HG03439 (cell line): ENCODE measurements around the gene HMG20B.
"Not testable (repeated sequence)": the region's sequence is repeated elsewhere in the genome, so short reads cannot be mapped to it uniquely, and the experiment has no call there.

Experiments
- ATAC-seq: cut with Tn5 transposase; IDR thresholded peaks from one replicate; pipeline ENCODE4 v1.9.1; 2021; ENCODE audit warnings: mild to moderate bottlenecking, moderate library complexity; ENCODE audit not compliant: unreplicated experiment

The HMG20B gene

DNA sequence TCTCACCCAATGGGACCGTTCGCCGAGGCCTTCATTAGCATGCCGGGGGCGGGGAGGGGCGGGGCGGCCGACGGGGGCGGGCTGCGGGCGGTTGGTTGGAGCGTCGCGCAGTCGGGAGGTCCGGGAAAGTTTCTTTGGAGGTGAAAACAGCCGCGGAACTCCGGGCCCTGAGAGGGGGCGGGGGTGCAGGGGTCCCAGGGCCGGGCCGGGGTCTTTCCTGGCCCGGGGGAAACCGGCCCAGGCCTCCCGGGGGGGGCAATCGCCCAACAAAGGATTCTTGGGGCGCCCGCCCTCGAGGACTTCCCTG is at the start of gene HMG20B:
TSS of gene HMG20B (plus strand) at position 90 of the 307 bp plus-strand sequence. CDS start 366 bp downstream, outside the sequence.
- ATAC-seq, result no peak

DNA sequence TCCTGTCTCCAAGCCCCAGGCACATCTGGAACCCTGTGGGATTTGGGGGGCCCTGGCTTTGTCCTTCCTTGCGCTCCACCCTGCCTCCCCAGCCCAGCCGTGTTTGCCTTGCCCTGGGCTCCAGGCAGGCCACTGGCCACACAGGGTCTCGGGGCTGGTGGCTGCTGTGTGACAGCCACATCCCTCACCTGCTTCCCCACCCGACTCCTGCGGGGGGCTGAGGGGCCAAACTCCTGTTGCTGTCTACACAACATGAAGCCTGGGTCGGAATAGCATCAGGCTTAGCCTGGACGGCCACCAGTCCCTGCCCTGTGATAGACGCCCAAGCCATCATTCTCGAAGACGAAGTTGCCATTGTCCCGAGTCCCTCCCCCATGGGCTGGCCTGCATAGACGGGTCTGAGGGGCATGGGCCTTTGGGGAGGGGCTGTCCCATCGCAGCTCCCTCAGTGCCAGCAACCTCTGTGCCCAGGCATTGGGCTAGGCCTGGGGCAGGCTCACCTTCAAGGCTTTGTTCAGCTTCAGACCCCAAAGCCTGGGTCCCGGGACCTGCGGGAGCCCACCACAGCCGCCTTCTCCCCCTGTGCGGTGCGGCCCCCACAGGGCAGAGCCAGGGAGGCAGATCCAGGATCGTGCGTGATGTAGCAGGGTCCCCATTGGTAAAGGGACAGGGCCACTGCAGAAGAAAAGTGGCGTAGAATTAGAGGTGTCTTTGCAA is 49.2 kb upstream of the HMG20B start:
- ATAC-seq, result no peak

DNA sequence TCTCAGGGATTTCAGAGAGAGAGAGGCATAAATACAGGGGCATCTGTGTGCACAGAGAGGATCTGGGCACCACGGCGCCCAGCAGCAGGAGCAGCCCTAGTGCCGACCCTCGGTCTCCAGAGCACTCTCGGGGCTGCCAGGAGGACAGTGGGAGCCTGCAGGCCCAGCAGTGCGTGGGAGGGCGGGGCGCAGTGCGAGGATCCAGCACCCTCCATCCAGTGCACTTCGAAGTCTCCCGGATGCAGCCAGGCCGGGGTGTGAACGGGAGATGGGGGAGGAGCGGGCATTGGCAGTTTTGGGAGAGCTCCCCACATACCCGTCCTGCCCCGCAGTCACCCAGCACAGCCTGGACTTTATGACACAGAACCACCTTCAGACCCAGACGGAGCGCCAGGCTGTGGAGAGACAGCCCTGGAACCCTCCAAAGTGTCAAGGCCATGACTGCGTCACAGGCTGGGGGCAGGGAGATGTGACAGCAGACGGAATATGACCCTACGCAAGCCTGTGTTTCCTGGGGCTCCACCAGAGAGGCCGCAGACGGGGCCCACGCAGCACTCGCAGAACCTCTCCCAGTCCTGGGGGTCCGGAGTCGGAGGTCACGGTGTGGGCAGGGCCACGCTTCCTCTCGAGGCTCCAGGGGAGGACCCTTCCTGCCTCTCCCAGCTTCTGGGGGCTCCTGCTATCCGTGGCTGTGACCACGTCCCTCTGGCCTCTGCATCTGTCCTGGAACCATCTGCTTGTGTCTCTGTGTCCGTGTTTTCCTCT is 48.5 kb upstream of the HMG20B start:
- no peak for ATAC-seq

DNA sequence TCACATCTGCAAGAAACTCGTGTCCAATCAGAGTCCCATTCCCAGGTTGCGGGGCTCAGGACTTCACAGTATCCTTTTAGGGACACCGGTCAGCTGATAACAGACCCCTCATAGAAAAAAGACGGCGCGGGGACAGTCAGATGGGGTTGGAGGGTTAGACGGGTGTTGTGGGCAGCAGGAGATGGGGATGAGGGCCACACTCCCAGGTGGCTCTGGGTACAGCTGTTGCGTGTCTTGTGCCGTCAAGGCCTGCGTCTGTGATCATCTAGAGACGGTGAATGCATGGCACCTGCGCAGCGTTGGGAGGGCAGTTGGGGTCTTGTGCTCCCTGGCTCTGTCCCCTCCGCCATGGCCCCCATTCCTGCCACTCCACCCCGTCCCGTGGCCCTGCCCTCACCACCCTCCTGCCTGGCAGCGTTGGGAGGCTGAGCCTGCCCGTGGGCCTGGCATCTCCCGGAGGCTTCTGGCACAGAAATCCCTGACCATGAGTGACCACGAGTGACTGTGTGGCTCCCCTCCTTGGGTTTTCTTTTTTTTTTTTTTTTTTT is 47.8 kb upstream of the HMG20B start:
- no peak for ATAC-seq

DNA sequence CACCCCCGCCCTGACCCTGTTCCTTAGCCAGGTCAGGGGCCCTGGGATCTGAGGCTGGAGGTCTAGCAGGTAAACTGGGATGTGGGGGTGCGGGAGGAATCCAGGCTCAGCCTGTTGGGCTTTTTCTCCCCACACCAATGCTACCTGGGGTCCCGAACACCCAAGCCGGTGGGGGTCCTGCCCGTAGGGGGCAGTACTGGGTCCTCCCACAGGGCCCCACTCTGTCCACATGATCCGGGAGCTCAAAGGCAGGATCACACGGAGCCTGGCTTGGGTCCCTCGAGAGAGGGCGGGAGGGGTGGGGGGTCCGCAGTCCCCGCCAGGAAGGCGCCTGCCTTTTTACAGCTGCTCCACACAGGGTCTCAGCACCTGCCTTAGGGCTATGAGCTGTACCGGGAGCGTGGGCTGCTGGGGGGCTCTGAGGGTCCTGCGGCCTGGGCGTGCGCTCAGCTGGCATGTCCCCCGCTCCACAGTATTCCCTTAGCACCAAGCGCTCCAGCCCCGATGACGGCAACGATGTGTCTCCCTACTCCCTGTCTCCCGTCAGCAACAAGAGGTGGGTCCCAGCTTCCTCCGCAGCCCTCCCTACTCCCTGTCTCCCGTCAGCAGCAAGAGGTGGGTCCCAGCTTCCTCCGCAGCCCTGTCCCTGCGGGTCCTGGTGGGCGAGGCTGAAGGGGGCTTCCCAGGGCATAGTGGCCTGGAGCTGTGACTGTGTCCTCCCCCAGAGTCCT is 46.1 kb upstream of the HMG20B start:
- ATAC-seq, result no peak

DNA sequence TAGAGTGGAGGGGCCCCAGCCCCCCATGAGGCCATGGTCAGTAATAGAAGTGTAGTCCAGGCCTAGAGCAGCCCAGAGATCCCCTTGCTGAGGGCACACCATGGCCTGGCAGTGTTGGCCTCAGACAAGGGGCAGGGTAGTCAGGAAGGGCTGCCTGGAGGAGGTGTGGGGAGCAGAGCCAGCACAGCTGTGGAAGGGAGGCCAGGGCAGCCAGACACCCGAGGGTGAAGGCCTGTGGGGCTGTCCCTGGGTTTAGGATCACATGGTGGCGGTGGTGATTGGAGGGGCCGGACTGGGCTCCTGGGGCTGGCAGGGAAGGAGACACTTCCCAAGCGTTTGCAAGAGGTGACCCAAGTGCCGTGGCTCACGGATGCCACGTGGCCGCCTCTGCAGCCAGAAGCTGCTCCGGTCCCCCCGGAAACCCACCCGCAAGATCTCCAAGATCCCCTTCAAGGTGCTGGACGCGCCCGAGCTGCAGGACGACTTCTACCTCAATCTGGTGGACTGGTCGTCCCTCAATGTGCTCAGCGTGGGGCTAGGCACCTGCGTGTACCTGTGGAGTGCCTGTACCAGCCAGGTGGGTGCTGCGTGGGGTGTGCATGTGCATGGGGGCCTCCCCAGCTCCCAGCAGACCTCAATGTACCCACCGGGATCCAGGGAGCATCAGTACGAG is 45.4 kb upstream of the HMG20B start:
- no peak for ATAC-seq

DNA sequence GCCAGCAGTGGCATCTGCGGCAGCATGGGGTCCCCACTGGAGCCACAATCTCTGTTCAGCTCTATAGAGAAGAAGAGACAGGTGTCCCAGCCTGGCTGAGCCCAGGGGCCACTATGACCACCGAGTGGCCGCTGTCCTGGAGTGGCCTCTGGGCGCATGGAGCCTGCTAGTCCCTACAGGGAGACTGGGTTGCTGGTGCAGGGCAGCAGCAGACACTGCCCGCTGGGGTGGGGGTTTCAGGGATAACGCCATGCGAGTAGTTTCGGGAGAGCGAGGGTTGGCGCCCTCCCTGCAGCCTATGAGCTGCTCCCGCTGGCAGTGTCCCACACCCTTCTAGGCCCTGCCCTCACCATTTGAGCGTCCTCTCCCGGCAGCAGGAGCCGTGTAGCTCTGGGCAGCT is 44.7 kb upstream of the HMG20B start:
- no peak for ATAC-seq

DNA sequence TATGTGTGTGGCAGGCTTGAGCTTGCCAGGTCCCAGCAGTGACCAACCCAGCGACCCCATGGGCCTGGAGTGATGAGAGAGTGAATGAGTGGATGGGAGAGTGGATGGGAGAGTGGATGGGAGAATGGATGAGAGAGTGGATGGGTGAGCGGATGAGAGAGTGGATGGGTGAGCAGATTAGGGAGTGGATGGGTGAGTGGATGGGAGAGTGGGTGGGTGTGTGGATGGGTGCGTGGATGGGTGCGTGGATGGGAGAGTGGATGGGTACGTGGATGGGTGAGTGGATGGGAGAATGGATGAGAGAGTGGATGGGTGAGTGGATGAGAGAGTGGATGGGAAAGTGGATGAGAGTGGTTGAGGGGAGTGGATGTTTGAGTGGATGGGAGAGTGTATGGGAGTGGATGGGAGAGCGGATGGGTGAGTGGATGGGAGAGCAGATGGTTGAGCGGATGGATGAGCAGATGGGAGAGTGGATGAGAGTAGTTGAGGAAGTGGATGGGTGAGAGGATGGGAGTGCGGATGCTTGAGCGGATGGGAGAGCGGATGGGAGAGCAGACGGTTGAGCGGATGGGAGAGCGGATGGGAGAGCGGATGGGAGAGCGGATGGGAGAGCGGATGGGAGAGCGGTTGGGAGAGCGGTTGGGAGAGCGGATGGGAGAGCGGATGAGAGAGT is 44.1 kb upstream of the HMG20B start:
- no peak for ATAC-seq

DNA sequence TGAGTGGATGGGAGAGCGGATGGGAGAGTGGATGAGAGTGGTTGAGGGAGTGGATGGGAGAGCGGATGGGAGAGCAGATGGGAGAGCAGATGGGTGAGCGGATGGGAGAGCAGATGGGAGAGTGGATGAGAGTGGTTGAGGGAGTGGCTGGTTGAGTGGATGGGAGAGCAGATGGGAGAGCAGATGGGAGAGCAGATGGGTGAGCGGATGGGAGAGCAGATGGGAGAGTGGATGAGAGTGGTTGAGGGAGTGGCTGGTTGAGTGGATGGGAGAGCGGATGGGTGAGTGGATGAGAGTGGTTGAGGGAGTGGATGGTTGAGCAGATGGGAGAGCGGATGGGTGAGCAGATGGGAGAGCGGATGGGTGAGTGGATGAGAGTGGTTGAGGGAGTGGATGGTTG is 43.4 kb upstream of the HMG20B start:
- not testable (repeated sequence) for ATAC-seq

DNA sequence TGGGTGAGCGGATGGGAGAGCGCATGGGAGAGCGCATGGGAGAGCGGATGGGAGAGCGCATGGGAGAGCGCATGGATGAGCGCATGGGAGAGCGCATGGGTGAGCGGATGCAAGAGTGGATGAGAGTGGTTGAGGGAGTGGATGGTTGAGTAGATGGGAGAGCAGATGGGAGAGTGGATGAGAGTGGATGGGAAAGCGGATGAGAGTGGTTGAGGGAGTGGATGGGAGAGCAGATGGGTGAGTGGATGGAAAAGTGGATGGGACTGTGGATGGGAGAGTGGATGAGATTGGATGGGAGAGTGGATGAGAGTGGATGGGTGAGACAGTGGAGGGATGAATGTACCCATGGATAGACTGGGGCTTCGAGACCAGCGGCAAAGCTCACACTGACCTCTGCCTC is 42.4 kb upstream of the HMG20B start:
- ATAC-seq, result no peak

DNA sequence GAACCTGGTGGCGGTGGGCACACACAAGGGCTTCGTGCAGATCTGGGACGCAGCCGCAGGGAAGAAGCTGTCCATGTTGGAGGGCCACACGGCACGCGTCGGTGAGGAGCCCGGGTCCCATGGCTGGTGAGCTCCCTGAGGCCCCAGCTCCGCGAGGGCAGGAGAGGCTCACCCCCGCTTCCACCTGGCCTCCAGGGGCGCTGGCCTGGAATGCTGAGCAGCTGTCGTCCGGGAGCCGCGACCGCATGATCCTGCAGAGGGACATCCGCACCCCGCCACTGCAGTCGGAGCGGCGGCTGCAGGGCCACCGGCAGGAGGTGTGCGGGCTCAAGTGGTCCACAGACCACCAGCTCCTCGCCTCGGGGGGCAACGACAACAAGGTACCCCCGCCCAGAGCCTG is 41.0 kb upstream of the HMG20B start:
- no peak for ATAC-seq

DNA sequence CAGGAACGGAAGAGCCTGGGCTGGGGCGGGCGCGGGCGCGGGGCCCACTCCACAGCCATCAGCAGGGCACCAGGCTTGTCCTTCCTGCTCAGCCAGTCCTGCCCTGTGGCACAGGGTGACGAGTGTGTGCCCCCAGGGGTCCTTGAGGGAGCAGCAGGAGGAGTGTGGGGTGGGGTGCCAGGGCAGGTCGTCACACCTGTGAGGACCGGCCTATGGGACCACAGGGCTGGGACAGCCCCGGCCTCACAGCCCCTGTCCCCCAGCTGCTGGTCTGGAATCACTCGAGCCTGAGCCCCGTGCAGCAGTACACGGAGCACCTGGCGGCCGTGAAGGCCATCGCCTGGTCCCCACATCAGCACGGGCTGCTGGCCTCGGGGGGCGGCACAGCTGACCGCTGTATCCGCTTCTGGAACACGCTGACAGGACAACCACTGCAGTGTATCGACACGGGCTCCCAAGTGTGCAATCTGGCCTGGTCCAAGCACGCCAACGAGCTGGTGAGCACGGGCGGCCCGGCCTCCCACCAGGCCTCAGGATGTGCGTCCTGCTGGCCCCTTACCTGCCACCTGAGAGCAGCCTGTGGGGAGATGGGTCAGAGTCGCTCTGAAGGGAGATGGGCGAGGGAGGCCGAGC is 40.5 kb upstream of the HMG20B start:
- ATAC-seq, result no peak

DNA sequence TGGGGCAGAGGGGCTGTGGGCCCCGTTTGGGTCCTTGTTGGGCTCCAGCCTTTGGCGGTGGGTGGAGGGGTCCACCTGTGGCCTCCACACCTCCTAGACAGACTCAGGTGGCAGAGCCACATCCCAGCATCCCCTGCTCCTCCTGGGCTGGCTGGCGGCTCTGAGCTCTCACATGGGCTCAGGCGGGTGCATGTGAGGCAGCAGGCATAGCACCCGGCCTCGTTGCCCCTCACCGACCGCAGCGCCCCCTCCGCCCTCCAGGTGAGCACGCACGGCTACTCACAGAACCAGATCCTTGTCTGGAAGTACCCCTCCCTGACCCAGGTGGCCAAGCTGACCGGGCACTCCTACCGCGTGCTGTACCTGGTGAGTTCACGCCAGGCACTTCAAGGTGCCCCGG is 39.7 kb upstream of the HMG20B start:
- no peak for ATAC-seq

DNA sequence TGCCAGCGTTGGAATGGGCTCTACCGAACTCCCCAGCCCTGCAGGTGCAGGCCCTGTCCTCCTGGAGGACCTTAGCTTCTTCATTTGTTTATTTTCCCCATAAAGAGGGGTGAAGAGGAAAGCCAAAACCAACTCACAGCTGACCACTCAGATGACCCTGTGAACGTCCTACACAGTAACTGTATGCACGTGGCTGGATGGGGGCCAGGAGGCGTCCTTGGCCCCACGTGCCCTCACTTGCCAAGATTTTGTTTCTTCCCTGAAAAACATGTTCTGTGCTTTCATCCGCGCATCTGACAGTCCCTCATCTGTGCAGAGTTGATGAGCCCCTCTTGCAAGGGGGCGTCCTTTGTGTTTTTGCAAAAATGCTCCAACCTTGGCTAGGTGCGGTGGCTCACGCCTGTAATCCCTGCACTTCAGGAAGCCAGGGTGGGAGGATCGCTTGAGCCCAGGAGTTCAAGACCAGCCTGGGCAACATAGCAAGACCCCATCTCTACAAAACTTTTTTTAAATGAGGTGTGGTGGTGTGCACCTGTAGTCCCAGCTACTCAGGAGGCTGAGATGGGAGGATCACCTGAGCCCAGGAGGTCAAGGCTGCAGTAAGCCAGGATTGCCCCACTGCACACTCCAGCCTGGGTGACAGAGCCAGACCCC is 39.1 kb upstream of the HMG20B start:
- no peak for ATAC-seq

DNA sequence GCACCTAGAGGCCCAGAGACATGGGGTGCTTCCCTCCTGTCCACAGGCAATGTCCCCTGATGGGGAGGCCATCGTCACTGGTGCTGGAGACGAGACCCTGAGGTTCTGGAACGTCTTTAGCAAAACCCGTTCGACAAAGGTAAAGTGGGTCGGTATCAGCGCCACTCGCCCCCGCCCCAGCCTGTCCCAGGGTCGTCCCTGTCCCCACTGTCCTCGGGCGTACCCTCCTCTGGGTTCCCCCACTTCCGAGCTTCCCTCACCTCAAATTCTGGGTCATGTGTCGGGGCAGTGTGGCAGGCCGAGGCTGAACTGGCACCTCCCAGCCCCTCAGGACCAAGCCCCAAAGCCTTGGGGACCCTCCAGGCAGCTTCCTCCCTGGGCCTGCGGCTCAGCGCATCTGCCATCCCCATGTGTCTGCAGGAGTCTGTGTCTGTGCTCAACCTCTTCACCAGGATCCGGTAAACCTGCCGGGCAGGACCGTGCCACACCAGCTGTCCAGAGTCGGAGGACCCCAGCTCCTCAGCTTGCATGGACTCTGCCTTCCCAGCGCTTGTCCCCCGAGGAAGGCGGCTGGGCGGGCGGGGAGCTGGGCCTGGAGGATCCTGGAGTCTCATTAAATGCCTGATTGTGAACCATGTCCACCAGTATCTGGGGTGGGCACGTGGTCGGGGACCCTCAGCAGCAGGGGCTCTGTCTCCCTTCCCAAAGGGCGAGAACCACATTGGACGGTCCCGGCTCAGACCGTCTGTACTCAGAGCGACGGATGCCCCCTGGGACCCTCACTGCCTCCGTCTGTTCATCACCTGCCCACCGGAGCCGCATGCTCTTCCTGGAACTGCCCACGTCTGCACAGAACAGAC is 38.1 kb upstream of the HMG20B start:
- no peak for ATAC-seq

DNA sequence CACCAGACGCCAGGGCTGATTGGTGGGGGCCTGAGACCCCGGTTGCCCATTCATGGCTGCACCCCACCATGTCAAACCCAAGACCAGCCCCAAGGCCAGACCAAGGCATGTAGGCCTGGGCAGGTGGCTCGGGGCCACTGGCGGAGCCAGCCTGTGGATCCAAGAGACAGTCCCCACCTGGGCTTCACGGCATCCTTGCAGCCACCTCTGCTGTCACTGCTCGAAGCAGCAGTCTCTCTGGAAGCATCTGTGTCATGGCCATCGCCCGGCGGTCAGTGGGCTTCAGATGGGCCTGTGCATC is 37.6 kb upstream of the HMG20B start:
- no peak for ATAC-seq

DNA sequence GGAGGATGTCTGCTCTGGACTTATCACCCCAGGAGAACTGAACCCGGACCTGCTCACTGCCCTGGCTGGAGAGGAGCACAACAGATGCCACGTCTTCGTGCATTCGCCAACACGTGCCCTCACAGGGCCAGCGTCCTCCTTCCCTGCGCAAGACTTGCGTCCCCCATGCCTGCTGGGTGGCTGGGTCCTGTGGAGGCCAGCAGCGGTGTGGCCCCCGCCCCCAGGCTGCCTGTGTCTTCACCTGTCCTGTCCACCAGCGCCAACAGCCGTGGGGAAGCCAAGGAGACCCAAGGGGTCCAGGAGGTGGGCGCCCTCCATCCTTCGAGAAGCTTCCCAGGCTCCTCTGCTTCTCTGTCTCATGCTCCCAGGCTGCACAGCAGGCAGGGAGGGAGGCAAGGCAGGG is 37.2 kb upstream of the HMG20B start:
- no peak for ATAC-seq

DNA sequence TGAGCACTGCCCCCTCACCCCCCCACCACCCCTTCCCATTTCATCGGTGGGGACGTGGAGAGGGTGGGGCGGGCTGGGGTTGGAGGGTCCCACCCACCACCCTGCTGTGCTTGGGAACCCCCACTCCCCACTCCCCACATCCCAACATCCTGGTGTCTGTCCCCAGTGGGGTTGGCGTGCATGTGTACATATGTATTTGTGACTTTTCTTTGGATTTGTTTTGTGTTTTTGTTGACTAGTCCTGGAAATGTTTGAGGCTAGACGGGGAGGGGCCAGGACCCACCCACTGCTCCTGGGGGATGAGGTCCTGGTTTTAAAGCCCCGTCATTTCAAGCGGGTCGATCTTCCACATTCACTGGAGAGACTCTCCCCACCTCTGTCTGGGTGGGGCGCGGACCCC is 36.8 kb upstream of the HMG20B start:
- no peak for ATAC-seq
